IPS DF 19.7 (cell line): ENCODE results near the gene PRIMA1.
"Not testable (repeated sequence)": the region's sequence is repeated elsewhere in the genome, so short reads cannot be mapped to it uniquely, and the experiment has no call there.

Experiments
- DNase-seq: peaks from one replicate; pipeline ENCODE4 v3.0.0-alpha.2; 2013; ENCODE audit warnings: low read depth, low spot score

Gene PRIMA1, protein sequence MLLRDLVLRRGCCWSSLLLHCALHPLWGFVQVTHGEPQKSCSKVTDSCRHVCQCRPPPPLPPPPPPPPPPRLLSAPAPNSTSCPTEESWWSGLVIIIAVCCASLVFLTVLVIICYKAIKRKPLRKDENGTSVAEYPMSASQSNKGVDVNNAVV

DNA sequence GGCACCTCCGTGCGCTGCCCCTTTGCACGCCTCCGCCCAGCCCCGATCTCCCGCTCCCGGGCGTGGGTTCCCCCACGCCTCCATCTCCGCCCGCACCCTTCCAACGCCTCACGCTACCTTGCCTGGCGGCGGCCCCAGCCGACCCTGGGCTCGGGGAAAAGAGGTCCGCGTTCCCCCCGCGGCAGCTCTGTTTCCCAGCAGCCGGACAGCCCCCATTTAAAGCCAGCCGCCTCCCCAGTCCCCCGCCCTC lies at the start of gene PRIMA1:
TSS of gene PRIMA1 (minus strand) at position 193 of the 250 bp plus-strand sequence. CDS start 767 bp downstream, outside the sequence.
- no peak for DNase-seq

DNA sequence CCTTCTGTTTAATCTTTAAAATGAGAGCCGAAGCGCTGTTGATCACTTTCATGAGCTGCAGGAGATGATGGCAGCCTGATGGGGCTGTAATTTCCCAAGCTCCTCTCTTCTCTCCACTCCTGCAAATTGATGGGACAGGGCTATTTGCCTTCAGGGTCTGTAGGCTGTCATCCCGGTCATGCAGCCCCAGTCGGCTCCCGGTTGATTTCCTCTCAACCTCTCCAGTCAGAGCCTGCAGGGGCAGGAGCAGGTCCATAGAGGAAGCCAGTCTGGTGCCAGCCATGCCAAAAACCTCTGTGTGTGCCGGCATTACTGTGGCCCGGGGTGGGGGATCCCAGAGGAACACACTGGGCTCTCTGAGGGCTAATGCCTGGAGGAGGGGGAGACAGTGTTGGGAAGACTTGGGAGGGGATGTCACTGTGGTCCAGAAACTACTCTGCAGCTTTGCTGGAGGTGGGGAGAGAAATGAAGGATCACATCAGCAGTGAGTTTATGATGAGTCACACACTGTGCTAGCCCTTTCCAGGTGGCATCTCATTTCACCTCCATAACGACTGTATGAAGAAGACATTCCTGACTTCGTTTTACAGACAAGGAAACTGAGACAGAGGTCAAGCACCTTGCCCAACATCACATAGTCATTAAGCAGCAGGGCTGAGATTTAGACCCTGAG lies 46.5 kb upstream of the PRIMA1 start:
- DNase-seq = no peak

DNA sequence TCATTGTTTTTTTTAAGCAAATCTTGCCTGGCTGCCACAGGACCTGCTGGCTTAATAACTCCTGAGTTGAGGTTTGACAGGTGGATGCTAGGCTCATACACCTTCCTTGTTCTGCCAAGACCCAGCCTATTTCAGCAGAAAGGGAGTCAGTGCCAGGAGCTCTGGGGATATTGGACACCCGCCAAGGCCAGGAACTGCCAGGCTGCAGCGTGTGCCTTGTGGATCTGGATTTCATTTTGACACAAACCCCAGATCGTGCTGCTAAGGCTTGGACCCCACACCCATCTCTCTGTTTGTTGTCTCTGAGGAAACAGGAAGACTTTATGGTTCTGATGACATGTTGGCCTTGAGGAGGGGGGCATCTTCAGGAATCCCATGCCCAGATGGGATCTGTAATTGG lies 44.4 kb upstream of the PRIMA1 start:
- DNase-seq = no peak

DNA sequence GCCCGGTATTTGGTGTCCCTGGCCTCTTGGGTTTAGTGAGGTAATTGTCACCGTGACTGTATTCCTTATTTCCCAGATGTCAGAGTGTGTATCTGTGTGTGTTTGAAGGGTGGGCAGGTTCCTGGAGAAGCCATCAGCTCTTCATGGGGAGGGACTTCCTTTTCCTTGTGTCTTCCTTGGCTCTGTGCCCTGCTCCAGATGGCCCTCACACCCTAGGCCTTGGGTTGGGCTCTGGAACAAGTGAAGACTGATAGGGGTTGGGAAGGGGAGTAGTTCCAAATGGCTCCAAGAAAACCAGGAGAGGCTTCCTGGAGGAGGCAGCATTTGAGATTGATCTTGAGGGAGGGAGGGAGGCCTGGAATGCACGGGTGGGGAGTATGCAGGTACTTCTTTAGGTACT lies 43.8 kb upstream of the PRIMA1 start:
- DNase-seq = no peak

DNA sequence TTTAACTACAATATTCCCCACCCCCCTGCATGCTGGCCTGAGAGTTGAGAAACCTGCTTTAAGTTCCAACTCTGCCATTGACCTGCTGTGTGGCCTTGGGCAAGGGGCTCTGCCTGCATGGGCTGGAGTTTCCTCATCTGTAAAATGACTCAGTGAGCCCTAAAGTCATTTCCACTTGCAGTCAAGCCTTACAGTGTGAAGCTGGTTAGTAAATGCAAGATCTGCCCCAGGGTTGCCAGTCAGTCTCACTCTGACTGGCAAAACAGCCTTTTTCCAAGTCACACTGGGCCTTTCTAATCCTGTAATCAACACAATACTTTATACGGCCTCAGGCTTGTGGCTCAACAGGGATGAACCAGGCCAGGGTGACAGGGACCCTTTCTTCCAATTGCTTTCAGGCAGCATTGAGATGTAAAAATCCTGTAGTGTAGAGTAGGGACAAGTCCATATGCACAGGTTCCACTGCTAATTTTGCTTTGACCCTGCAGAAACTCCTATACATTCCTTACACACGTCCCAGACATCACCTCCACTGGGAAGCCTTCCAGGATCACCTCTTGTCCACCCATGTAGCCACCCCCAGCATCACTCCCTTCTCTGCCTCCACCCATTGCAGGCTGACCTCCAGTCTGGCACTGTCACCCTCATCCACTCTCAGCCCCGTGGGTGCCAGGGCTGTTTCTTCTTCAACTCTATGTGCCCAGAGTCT lies 42.6 kb upstream of the PRIMA1 start:
- no peak for DNase-seq

DNA sequence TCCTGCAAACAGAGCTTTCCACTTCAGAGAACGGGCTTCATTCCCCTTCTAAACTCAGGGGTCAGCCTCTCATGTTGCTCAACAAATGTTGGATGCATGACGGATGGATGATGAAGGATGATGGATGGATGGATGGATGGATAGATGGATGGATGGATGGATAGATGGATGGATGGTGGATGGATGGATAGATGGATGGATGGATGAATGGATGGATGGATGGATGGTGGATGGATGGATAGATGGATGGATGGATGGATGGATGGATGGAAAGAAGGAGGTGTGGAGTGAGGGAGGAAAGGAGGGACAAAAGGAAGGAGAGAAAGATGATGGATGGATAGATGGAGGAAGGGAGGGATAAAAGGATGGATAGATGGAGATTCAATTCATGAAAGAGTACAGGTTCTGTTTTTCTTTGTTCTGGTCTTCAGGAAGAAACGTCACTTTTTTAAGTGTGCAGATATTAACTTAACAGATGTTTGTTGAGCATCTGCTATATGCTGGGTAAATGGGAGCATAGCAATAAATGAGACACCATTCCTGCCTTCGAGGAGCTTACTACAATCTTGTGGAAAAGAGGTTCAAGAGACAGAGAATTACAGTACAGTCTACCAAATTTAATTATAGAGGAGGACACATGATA lies 41.7 kb upstream of the PRIMA1 start:
- no peak for DNase-seq

DNA sequence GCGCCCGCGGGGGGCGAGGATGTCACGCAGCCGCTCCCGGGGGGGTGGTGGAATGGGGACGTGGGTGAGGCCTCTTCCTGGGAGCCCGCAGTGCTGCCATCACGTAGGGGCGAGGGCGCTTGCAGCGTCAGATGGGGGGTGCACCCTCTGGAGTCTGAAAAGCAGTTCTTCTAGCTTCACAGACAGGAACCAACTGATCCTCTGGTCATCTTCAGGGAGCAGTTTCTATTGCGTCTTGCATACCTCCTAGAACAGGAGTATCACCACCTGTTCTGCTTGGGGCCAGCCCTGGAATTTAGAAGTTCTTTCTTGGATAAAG lies 36.9 kb upstream of the PRIMA1 start:
- no peak for DNase-seq

DNA sequence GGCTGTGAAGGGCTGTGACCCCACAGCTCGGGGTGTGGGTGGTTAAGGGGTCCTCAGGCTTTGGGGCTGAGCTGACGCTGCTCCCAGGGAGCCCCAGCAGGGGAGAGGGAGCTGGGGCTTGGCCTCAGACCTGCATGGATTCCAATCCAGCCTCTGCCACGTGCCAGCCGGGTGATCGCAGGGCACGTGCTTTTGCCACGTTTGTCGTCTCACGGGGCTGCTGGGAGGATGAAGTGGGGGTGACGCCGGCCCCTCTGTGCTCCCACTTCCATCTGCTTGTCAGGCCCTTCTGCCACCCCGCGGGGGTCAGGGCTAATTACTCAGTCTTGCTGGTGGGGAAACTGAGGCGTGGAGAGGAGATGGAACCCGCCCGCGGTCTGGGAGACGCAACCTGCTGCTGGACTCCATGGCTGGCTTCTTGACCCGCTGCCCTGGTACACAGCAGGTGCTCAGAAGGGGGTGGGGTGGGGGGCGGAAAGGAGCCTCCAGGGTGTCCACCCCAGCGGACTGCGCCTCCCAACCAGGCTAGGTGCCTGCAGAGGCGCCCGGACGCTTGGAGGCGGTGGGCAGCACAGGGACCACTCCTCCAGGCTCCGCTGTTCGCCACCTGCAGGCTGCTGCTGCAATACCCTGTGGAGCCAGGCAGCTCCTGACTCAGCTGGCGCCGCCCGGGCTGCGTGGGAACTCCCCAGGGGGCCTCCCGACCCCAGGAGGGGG lies 36.4 kb upstream of the PRIMA1 start:
- DNase-seq = no peak

DNA sequence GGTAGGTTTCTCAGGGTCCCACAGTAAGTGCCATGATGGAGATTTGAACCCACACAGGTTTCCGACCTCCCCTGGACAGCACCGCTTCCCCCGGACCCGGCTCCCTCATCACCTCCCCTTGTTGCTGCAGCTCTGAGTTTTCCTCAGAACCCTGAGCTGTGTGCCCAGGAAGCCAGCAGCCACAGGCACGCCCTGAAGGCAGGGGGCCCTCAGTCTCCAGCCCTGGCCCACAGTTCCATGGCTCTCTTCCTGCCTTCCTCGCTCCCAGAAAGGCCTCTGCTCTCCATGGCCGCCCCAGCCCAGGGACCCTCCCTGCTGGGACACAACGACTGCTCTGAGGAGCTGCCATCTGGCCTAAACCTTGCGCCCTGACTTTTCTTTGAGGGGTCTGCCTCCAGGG lies 35.8 kb upstream of the PRIMA1 start:
- DNase-seq = no peak

DNA sequence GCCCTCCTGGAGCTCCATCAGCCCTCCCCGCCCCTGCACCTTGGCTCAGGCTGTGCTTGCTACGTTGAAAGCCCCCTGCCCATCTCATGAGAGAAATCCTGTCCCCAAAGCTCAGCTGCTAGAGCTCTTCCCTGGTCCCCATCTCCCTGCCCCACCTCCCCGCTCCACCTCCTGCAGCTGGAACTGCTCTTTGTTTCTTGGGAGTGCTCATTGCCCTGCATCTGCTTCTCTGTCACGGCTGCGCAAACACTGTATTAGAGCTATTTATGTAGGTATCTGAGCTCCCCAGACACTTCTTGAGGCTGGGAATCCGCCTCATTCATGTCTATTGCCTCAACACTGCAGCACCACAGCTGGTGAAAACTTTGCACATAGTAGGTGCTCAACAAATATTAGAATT lies 32.8 kb upstream of the PRIMA1 start:
- DNase-seq = no peak

DNA sequence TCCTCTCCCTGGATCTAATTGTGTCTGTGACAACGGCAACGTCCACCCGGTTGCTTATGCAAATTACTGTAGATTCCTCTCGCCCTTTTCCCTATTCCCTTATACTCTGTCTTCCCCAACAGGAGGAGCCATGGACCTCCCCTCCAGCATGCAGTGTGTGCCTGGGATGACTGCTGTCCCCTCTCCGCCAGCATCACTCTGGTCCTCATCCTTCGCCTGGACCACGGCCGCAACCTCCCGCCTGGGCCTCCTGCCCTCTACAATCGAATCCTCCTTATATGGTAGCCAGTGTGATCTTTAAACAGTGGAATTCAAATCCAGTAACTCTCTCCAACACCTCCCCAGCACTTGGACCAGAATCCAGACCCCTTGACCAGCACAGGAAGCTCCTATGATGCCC lies 30.6 kb upstream of the PRIMA1 start:
- DNase-seq = no peak

DNA sequence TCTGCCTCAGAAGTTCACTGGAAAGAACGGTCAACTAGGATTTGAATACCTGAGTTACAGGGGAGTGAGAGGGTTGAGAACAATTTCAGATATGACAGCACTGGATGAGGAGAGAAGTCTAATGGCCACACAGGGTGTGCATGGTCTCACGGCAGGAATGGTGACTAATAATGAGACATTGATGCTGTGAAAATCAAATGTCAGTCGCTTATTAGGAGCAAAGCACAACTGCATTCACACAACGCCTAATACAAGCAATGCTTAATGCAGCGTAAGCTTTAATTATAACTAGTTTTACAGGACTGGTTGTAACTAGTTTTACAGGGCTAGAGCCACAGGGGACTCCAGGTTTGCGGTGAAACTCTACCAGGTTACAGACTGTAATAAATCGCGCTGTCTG lies 23.4 kb upstream of the PRIMA1 start:
- no peak for DNase-seq

DNA sequence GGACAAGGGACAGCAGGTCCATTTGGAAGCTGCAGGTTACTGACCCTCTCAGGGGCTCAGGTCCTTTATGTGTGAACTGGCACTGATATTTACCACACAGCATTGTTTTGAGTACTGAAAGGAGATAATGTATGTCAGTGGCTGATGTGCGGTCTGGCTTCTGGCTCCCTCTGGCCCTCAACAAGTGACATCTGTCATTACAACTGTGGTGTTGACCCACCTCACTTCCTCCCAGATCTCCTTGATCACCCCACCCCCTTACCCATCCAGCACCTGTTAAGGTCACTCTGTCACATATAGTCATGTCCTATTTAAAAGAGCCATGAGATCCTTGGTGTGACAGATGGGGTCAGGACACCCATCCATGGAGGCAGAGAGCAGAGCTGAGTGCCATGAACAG lies 22.7 kb upstream of the PRIMA1 start:
- DNase-seq = no peak

DNA sequence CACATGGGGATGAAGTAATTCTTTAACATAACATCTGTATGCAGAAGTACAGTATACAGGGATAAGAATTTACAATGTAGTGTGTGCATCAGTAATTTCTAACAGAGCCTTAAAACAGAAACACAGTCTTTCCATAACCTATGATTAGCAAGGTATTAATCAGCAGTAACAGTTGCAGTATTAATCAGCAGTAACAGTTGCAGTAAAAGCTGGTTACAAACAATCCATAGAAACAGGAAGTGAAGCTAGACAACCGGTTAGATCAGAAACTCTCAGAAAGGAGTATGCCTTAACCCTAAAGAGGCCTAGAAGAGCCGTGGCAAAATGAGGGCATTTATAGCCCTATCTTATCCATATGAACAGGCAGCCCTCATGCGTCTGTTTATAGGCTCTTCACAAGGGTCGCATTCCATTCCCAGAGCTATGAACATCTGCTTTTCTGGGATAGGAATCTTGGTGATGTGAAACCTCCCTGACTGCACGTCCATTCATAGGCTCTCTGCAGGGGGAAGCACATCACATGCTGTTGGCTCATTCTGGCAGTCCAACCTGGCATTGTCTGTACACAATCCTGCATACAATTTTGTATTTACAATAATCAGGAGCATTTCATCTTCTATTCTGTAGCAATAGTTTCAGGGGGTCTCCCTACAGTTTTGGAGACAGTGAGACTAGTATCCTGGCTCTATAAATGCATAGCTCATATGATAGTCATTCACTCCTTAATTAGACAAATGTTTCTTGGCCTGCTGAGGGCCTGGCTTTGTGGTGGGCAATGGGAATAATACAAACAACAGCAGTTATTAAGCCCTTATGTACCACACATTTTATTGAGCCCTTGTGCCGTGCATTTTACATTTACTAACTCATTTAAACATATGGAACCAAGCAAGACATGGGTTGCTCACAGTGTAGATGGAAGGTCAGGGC lies 21.5 kb upstream of the PRIMA1 start:
- DNase-seq = not testable (repeated sequence)

DNA sequence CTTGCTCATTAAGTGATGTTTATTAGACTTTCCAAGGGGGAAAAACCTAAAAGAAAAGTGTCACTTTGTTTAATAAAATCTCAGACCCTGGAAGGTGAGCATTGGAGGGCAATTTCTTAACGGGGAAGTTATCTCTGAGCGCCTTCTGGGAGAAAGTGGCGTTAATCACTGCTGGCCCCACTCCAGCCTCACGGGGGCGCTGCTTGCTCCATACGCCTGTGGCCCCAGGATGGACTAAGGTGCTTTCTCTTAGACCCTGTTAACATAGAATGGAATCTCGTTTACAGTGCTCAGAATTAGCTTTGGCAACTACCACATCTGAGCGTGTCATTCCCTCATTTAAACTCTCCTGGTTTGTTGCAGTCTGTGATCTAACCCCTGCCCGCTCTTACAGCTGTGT lies 16.4 kb upstream of the PRIMA1 start:
- no peak for DNase-seq

DNA sequence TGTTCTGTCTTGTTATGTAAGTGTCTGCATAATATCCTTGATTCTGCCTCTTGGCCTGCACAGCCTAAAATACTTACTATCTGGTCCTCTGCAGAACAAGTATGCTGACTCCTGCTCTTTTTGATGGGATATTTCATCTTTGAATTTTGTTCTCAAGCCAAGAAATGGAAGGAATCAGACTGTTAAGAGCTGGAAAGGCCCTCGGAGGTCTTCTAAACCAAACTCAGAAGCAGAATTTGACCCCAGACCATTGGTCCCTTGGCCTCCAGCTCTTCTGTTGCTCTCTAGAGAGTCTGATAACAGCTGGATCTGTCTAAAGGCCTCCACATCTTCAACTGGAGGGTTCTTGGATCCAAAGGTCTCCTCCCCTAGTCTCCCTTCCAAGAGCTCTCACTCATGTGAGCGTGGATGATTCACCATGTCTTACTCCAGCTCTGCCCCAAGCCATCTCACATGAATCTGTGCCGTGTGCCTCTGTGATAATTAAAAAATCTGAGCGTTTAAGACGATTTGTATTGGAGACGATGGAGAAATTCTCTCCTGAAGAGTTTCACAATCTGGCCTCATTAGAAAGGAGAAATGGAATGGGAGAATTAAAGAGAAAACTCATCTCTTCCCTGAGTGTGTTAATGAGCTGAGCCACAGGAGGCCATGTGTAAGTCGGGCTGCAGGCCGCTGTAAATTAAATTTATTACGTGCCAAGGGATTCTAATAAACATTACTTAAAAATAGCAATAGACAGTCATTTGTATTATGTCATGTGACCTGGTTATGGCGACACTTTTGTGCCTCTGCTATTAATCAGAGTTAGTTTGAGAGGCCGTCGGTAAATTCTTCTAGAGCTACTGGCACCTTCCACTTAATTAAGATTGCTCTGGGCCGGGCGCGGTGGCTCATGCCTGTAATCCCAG lies 15.4 kb upstream of the PRIMA1 start:
- DNase-seq = no peak

DNA sequence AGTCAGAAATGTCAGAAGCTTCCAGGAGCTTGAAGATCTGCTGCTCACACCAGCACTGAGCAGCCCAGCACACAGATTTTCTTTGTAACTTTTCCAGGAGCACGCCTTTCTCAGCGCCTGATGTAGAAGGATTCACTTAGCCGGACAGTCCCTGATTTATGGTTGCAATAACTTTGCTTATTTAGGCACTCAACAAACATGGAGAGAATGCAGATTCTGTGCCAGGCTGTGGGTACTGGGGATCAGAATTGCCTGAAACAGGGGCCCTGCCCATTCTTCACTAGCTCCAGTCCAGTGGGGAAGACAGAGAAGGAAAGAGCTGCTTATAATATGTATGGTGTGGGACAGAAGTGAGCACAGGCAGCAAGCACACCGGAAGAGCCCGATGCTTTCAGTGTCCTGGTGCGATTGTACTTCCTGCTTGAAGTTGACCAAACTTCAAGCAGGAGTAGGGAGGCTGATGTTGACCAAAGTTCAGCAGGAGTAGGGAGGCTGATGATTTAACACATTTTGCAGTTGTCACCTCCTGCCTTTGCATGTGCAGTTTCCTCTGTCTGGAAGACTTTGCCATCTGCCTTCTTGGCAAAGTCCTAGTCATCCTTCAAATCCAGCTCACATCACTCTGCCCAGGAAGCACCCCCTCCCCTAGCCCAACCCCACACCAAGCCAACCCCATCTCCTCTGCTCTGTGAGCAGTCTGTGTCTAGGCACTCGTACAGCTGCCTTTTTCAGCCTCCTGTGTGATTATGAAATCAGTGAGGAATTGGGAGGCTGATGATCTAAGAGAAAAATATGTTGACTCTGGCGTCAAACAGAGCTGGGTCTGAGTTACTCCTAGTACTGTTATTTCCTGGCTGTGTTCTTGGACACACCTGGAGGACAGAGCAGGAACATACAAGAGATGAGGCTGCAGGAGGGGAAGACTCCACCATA lies 12.0 kb upstream of the PRIMA1 start:
- no peak for DNase-seq

DNA sequence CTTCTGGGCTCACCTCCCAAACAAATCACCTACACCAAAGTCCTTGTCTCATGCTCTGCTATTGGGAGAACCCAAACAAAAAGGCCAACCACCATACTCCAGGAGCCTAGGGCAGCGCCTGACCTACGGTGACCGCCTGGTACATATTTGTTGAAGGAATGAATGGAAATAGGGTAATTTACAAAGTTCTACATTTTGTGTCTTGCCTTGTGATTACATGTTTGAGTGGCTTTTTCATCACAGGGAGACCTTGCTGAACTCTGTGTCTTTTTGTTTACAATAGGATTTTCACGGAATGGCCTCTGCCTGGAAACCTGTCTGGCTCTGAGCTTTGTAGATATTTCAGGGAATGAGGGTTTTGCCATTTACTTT lies 11.3 kb upstream of the PRIMA1 start:
- DNase-seq = no peak

DNA sequence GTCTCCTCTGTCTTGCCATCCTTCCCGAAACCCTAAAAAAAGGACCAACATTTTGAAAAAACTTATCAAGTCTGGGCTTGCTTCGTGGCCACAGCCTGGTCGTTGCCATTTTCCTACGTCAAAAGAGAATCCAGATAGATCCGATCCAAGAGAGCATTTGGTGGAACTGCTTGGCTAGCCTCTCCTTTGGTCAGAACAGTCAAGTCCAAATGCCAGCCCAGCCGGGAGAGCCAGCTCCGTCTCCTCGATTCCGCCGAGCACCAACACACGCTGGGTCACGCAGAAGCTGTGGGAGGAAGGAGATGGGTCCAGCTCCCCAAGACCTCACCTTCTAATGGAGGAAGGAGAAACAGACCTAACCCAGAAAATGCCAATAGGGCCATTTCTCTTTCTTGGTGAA lies 9.3 kb upstream of the PRIMA1 start:
- DNase-seq = no peak
